ENCODE measurements around the gene TBC1D32. TPM values are rescaled to one million over a fixed set of nuclear protein-coding genes. Genes with fewer than 3 reads are reported as not detected.

Gene TBC1D32
- total RNA-seq, 4 donors from 2014 or later, result 14.9 to 27.1 (median 22.4) TPM

- intact Hi-C loops (cut with DNase I), result no loop called here
- H3K27me3 ChIP-seq, result no peaks in the 10 kb centered on the region
- WGBS, 2 donors, result 82 to 85% methylated on average over 8 of the region's 8 CpGs
- no peak overlapping the region for H3K4me3 ChIP-seq (replicated peaks in 1 of 3)
- H3K4me1 ChIP-seq, result no peaks in the 10 kb centered on the region
- H3K9me3 ChIP-seq, result no peaks in the 10 kb centered on the region
- TF ChIP-seq POLR2A (IDR thresholded peaks at IDR 0.05), result no peak
- TF ChIP-seq CTCF (IDR thresholded peaks at IDR 0.05), result no peak
- no peaks in the 10 kb centered on the region for H3K36me3 ChIP-seq
- no peak overlapping the region for H3K27ac ChIP-seq
- DNase-seq, result peak; percentile 5 to 9
Observed at GRCh38 chr6:121365536-121366521, 31.5 kb upstream of the TBC1D32 start.

GRCh38 chr6:121356575-121356974 is 22.3 kb upstream of the TBC1D32 start:
- intact Hi-C loops (cut with DNase I), result no loop called here
- WGBS, 2 donors, result 85 to 90% methylated on average over 1 of the region's 1 CpG
- H3K27ac ChIP-seq, result no peak overlapping the region
- TF ChIP-seq CTCF (IDR thresholded peaks at IDR 0.05), result no peak
- TF ChIP-seq POLR2A (IDR thresholded peaks at IDR 0.05), result no peak
- no peaks in the 10 kb centered on the region for H3K27me3 ChIP-seq
- no peaks in the 10 kb centered on the region for H3K36me3 ChIP-seq
- H3K4me3 ChIP-seq (replicated peaks in 1 of 3), result no peak overlapping the region
- DNase-seq, result no peak
- H3K4me1 ChIP-seq, result no peaks in the 10 kb centered on the region
- H3K9me3 ChIP-seq, result no peaks in the 10 kb centered on the region

- WGBS, 2 donors, result 65 to 74% methylated on average over 7 of the region's 7 CpGs
- H3K4me1 ChIP-seq, result no peaks in the 10 kb centered on the region
- no peak overlapping the region for H3K4me3 ChIP-seq (replicated peaks in 1 of 3)
- DNase-seq, result peak in 1 of 2 donors; percentile 7
- intact Hi-C loops (cut with DNase I), result no loop called here
- TF ChIP-seq CTCF (IDR thresholded peaks at IDR 0.05) (peak in 2 of 6 experiments; percentile 4 to 11), POLR2A (IDR thresholded peaks at IDR 0.05) (no peak)
- no peaks in the 10 kb centered on the region for H3K27me3 ChIP-seq
- H3K27ac ChIP-seq, result no peak overlapping the region
- no peaks in the 10 kb centered on the region for H3K36me3 ChIP-seq
- no peaks in the 10 kb centered on the region for H3K9me3 ChIP-seq
Observed at GRCh38 chr6:121354764-121355163, 20.5 kb upstream of the TBC1D32 start.

GRCh38 chr6:121352941-121353340 is 18.7 kb upstream of the TBC1D32 start:
- H3K27ac ChIP-seq, result no peak overlapping the region
- DNase-seq, result no peak
- 80 to 85% methylated on average over 1 of the region's 1 CpG for WGBS, 2 donors
- no peaks in the 10 kb centered on the region for H3K27me3 ChIP-seq
- no peak overlapping the region for H3K4me3 ChIP-seq (replicated peaks in 1 of 3)
- H3K36me3 ChIP-seq, result no peaks in the 10 kb centered on the region
- H3K4me1 ChIP-seq, result no peaks in the 10 kb centered on the region
- intact Hi-C loops (cut with DNase I), result no loop called here
- TF ChIP-seq CTCF (IDR thresholded peaks at IDR 0.05) (no peak), POLR2A (IDR thresholded peaks at IDR 0.05) (no peak)
- no peaks in the 10 kb centered on the region for H3K9me3 ChIP-seq

DNA sequence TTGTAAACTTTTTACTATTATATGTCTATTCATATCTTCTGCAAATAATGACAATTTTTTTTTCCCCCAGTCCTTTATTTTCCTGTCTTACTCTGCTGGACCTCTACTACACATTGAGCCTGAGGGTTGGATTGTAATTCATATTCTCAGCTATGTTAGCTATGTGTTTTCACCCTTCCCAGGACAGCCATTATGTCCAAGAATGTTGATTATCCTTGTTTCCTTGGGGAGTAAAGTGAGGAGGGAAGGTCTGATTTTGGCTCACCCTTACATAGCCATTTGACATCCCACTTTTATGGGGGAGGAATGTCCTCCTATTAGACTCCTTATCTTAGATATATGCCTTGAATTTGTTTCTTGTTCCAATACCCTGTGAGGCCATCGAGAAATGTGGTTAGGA is 17.6 kb upstream of the TBC1D32 start:
- H3K27ac ChIP-seq, result no peak overlapping the region
- no peaks in the 10 kb centered on the region for H3K4me1 ChIP-seq
- 77 to 88% methylated on average over 1 of the region's 1 CpG for WGBS, 2 donors
- H3K4me3 ChIP-seq (replicated peaks in 1 of 3), result no peak overlapping the region
- H3K9me3 ChIP-seq, result no peaks in the 10 kb centered on the region
- no peaks in the 10 kb centered on the region for H3K27me3 ChIP-seq
- no peaks in the 10 kb centered on the region for H3K36me3 ChIP-seq
- intact Hi-C loops (cut with DNase I), result no loop called here
- DNase-seq, result no peak
- no peak for TF ChIP-seq POLR2A (IDR thresholded peaks at IDR 0.05)
- TF ChIP-seq CTCF (IDR thresholded peaks at IDR 0.05), result no peak
